Esophagus muscularis mucosa (tissue), 4 donors: ENCODE measurements around the gene ZMIZ1.

Source experiments
- CTCF ChIP-seq, 3 experiments: fragments of 200-600 bp in 2 of 3; fragments of 450-650 bp in 1 of 3; sonication (generic) in 2 of 3; IDR thresholded peaks; one replicate each; pipeline ENCODE4 v1.5.1; 2017 to 2019; ENCODE audit warnings: antibody characterized with exemption in 3 of 3, mild to moderate bottlenecking in 2 of 3, moderate library complexity in 1 of 3
- EP300 ChIP-seq: sonication (generic); formaldehyde crosslinking; IDR thresholded peaks from one replicate; pipeline ENCODE4 v1.6.1; 2017; ENCODE audit warnings: antibody characterized with exemption
- POLR2A ChIP-seq: fragments of 450-650 bp; IDR thresholded peaks from one replicate; pipeline ENCODE4 v1.6.1; 2017; ENCODE audit warnings: antibody characterized with exemption, moderate library complexity, mild to moderate bottlenecking, low read depth
- POLR2AphosphoS5 ChIP-seq, 2 donors: sonication (generic); formaldehyde crosslinking; IDR thresholded peaks; one replicate each; pipeline ENCODE4 v1.6.1; 2017; ENCODE audit warnings: antibody characterized with exemption in 2 of 2

GRCh38 chr10:79135790-79136189, 67.0 kb downstream of the ZMIZ1 start:
- TF ChIP-seq CTCF (IDR thresholded peaks at IDR 0.05), result no peak
- no peak for TF ChIP-seq EP300
- TF ChIP-seq POLR2A, result no peak
- TF ChIP-seq POLR2AphosphoS5 (IDR thresholded peaks at IDR 0.05), result no peak
